ENCODE results near the gene GTF2H3. TPM values are rescaled to one million over a fixed set of nuclear protein-coding genes. Genes with fewer than 3 reads are reported as not detected.

GTF2H3 gene
- 25.9 and 28.7 TPM in 2 replicates for total RNA-seq

GRCh38 chr12:123633379-123634141 lies at the start of gene GTF2H3, which contains the start of gene EIF2B1:
GTF2H3 (plus strand) TSS chr12:123633829; CDS start chr12:123633860, 31 bp downstream.
EIF2B1 (minus strand) TSS chr12:123633686; CDS start chr12:123633557, 129 bp downstream.

GRCh38 chr12:123601602-123602489 lies 31.8 kb upstream of the GTF2H3 start, which contains the start of gene DDX55:
DDX55 (plus strand) TSS chr12:123602099; CDS start chr12:123602149, 50 bp downstream.

GRCh38 chr12:123670882-123671728 lies 37.5 kb downstream of the GTF2H3 start, which contains the start of gene TCTN2:
TCTN2 (plus strand) TSS chr12:123671113; CDS start chr12:123671241, 128 bp downstream.

Other genes with a start within 250 kb of the GTF2H3 start
- 36.1 and 40.3 TPM in 2 replicates for gene KMT5A, start 249.7 kb upstream of the GTF2H3 start, total RNA-seq
- gene RILPL2, start 197.1 kb upstream of the GTF2H3 start, total RNA-seq = 5.7 and 6.8 TPM in 2 replicates
- 11.5 and 11.6 TPM in 2 replicates for gene SNRNP35, start 175.7 kb upstream of the GTF2H3 start, total RNA-seq
- 5.0 and 9.5 TPM in 2 replicates for gene RILPL1, start 100.1 kb upstream of the GTF2H3 start, total RNA-seq
- gene TMED2, start 49.3 kb upstream of the GTF2H3 start, total RNA-seq = 568 and 610 TPM in 2 replicates
- 11.4 and 19.0 TPM in 2 replicates for gene DDX55, start 31.7 kb upstream of the GTF2H3 start, total RNA-seq
- gene EIF2B1, start 143 bp upstream of the GTF2H3 start, total RNA-seq = 25.3 and 35.9 TPM in 2 replicates
- gene TCTN2, start 37.3 kb downstream of the GTF2H3 start, total RNA-seq = 8.0 and 15.5 TPM in 2 replicates
- 21.3 and 22.7 TPM in 2 replicates for gene ATP6V0A2, start 78.5 kb downstream of the GTF2H3 start, total RNA-seq
- 0.43 and 0.46 TPM in 2 replicates for gene DNAH10, start 128.5 kb downstream of the GTF2H3 start, total RNA-seq

Data from smooth muscle cell of bladder (primary cell).